ENCODE results near the gene PTPN14.

- TF ChIP-seq CTCF (IDR thresholded peaks at IDR 0.05) (no peak), SIN3A (IDR thresholded peaks at IDR 0.05; ENCODE audit: borderline replicate concordance, insufficient read depth, low read depth, low read length) (no peak)
Measured at GRCh38 chr1:214458541-214458940, 92.9 kb downstream of the PTPN14 start.

Data from Panc1 (cell line).